Measurements from ENCODE around the gene GABARAP.

GRCh38 chr17:7253082-7253481 lies 10.8 kb upstream of the GABARAP start:
- no peak for TF ChIP-seq CTCF (IDR thresholded peaks at IDR 0.05)
- no peak for TF ChIP-seq ELF1 (IDR thresholded peaks at IDR 0.05)
- TF ChIP-seq YY1 (IDR thresholded peaks at IDR 0.05; ENCODE audit: low read depth): no peak
- TF ChIP-seq GABPA (IDR thresholded peaks at IDR 0.05; ENCODE audit: low read depth): no peak
- TF ChIP-seq REST (IDR thresholded peaks at IDR 0.05; ENCODE audit: low read depth, low read length): no peak
- TF ChIP-seq EP300 (IDR thresholded peaks at IDR 0.05; ENCODE audit: borderline replicate concordance in 1 of 2, low read depth in 1 of 2, low read length in 1 of 2): no peak
- no peak for TF ChIP-seq TAF1 (IDR thresholded peaks at IDR 0.05; ENCODE audit: borderline replicate concordance, low read depth, low read length)
- no peak for TF ChIP-seq MAX (IDR thresholded peaks at IDR 0.05; ENCODE audit: low read depth)
- TF ChIP-seq RXRA (IDR thresholded peaks at IDR 0.05; ENCODE audit: borderline replicate concordance, low read depth): no peak
- no peak for TF ChIP-seq JUND (IDR thresholded peaks at IDR 0.05)
- no peak for TF ChIP-seq CHD2 (IDR thresholded peaks at IDR 0.05; ENCODE audit: low read length, partially characterized antibody)
